ENCODE results near the gene AGBL4. TPM values are rescaled to one million over a fixed set of nuclear protein-coding genes. Genes with fewer than 3 reads are reported as not detected.

Gene AGBL4
- polyA plus RNA-seq, 3 donors, result 0.05 TPM; not detected in 2

- no peak for DNase-seq
- H3K36me3 ChIP-seq (replicated peaks in 1 of 2; ENCODE audit: control insufficient read depth in 1 of 2, insufficient read depth in 2 of 2, low read length in 2 of 2), result no peaks in the 10 kb centered on the region
- no peaks in the 10 kb centered on the region for H3K9me3 Mint-ChIP-seq
- no peak overlapping the region for H3K27ac ChIP-seq (ENCODE audit: low read depth in 1 of 2, low read length in 2 of 2)
- TF ChIP-seq CTCF (IDR thresholded peaks at IDR 0.05), result no peak
- no peaks in the 10 kb centered on the region for H3K4me1 Mint-ChIP-seq
- H3K4me3 Mint-ChIP-seq, result no peak overlapping the region
- H3K4me2 ChIP-seq (replicated peaks; ENCODE audit: extremely low read depth, low read length, poor library complexity, severe bottlenecking), result no peak overlapping the region
- H3K36me3 Mint-ChIP-seq, result no peaks in the 10 kb centered on the region
- no peaks in the 10 kb centered on the region for H3K4me1 ChIP-seq (ENCODE audit: control insufficient read depth in 1 of 2, insufficient read depth in 2 of 2, low read length in 2 of 2)
- H3K79me2 ChIP-seq (ENCODE audit: insufficient read depth, low read length), result no peaks in the 10 kb centered on the region
- H2AFZ ChIP-seq (ENCODE audit: insufficient read depth, low read depth, low read length, poor library complexity, severe bottlenecking), result no peak overlapping the region
- no peak overlapping the region for H3K27ac Mint-ChIP-seq
- 86% methylated on average over 3 of the region's 4 CpGs for WGBS (ENCODE audit: insufficient coverage)
- no peaks in the 10 kb centered on the region for H3K9me3 ChIP-seq (replicated peaks in 1 of 2; ENCODE audit: control insufficient read depth in 1 of 2, insufficient read depth in 1 of 2, low read length in 2 of 2)
- intact Hi-C loops (cut with micrococcal nuclease), result no loop called here
- no peaks in the 10 kb centered on the region for H3K27me3 Mint-ChIP-seq (ENCODE audit: low read depth in 3 of 3)
- H4K20me1 ChIP-seq (ENCODE audit: insufficient read depth, low read length), result no peaks in the 10 kb centered on the region
- H3K27me3 ChIP-seq (ENCODE audit: control insufficient read depth in 2 of 2, insufficient read depth in 2 of 2, low read length in 2 of 2), result no peaks in the 10 kb centered on the region
- H3K4me3 ChIP-seq (replicated peaks in 1 of 3; ENCODE audit: low read depth in 2 of 3, low read length in 3 of 3), result no peak overlapping the region
- H3K9ac ChIP-seq (ENCODE audit: insufficient read depth, low read length, poor library complexity, severe bottlenecking), result no peak overlapping the region
Observed at GRCh38 chr1:48718705-48719104, 1305.0 kb downstream of the AGBL4 start.

GRCh38 chr1:48718116-48718630 lies 1305.6 kb downstream of the AGBL4 start:
- intact Hi-C loops (cut with micrococcal nuclease), result no loop called here
- no peaks in the 10 kb centered on the region for H3K27me3 ChIP-seq (ENCODE audit: control insufficient read depth in 2 of 2, insufficient read depth in 2 of 2, low read length in 2 of 2)

More at GRCh38 chr1:48718116-48718630, 1305.6 kb downstream of the AGBL4 start:
- H3K36me3 Mint-ChIP-seq, result no peaks in the 10 kb centered on the region
- Histone ChIP-seq H3K4me2 (replicated peaks; ENCODE audit: extremely low read depth, low read length, poor library complexity, severe bottlenecking) (no peak overlapping the region), H3K9me3 (replicated peaks in 1 of 2; ENCODE audit: control insufficient read depth in 1 of 2, insufficient read depth in 1 of 2, low read length in 2 of 2) (no peaks in the 10 kb centered on the region), H3K4me3 (replicated peaks in 1 of 3; ENCODE audit: low read depth in 2 of 3, low read length in 3 of 3) (no peak overlapping the region), H3K36me3 (replicated peaks in 1 of 2; ENCODE audit: control insufficient read depth in 1 of 2, insufficient read depth in 2 of 2, low read length in 2 of 2) (no peaks in the 10 kb centered on the region), H3K4me1 (ENCODE audit: control insufficient read depth in 1 of 2, insufficient read depth in 2 of 2, low read length in 2 of 2) (no peaks in the 10 kb centered on the region), H3K79me2 (ENCODE audit: insufficient read depth, low read length) (no peaks in the 10 kb centered on the region), H2AFZ (ENCODE audit: insufficient read depth, low read depth, low read length, poor library complexity, severe bottlenecking) (no peak overlapping the region), H3K9ac (ENCODE audit: insufficient read depth, low read length, poor library complexity, severe bottlenecking) (no peak overlapping the region), H4K20me1 (ENCODE audit: insufficient read depth, low read length) (no peaks in the 10 kb centered on the region), H3K27ac (ENCODE audit: low read depth in 1 of 2, low read length in 2 of 2) (no peak overlapping the region)
- no peaks in the 10 kb centered on the region for H3K4me1 Mint-ChIP-seq
- H3K27me3 Mint-ChIP-seq (ENCODE audit: low read depth in 3 of 3), result peaks cover 0 to 1% (median 0%) of the 10 kb centered on the region in 3 donors
- TF ChIP-seq CTCF (IDR thresholded peaks at IDR 0.05), result no peak
- no peak for DNase-seq
- H3K4me3 Mint-ChIP-seq, result no peak overlapping the region
- no peak overlapping the region for H3K27ac Mint-ChIP-seq
- H3K9me3 Mint-ChIP-seq, result no peaks in the 10 kb centered on the region
